ENCODE measurements around the gene LPCAT1.

- no peak for TF ChIP-seq ZNF274 (IDR thresholded peaks at IDR 0.05; ENCODE audit: low read depth, low read length)
- no peak for TF ChIP-seq YY1 (IDR thresholded peaks at IDR 0.05; ENCODE audit: insufficient read depth, insufficient read length)
Measured at GRCh38 chr5:1504617-1505016, 19.1 kb downstream of the LPCAT1 start.
